HepG2 (cell line): ENCODE measurements around the gene GRIP1. TPM values are rescaled to one million over a fixed set of nuclear protein-coding genes. Genes with fewer than 3 reads are reported as not detected.

Source experiments
- ATAC-seq: fragments of 200-7000 bp; cut with Tn5 transposase; 3 replicates; pipeline ENCODE4 v1.9.1; 2020; ENCODE audit warnings: mild to moderate bottlenecking, moderate library complexity
- BruUV-seq: library from RNA; stranded (reverse); fragments of 400-500 nt; replicated peaks from 2 replicates; lab custom pipeline; 2021; lab: Mats Ljungman, UMichigan
- CTCF ChIA-PET: fragments of 300-600 bp; formaldehyde crosslinking; extraction: SDS; loops from one replicate; lab custom pipeline; 2021; ENCODE audit warnings: low total read pairs, inconsistent platforms, low intra/inter-chr PET ratio; lab: Yijun Ruan, JAX
- POLR2A ChIA-PET: fragments of 350-600 bp; sonication (Branson Sonifier 250); formaldehyde crosslinking; loops from one replicate; lab custom pipeline; 2020; ENCODE audit warnings: antibody characterized with exemption, inconsistent platforms; lab: Yijun Ruan, JAX
- DNase-seq: peaks from one replicate; pipeline ENCODE4 v3.0.0-alpha.2; 2015; ENCODE audit warnings: low spot score
- FAIRE-seq: peaks from 3 replicates; lab custom pipeline; 2011; peaks lifted over from hg19 to GRCh38; lab: Jason Lieb, UNC
- H2AFZ ChIP-seq: one replicate; pipeline ENCODE4 v1.6.1; 2011; ENCODE audit warnings: low read length, inconsistent platforms
- H3K27ac ChIP-seq: fragments of 300-600 bp; 3 replicates; pipeline ENCODE4 v1.8.0; 2011; ENCODE audit warnings: mixed run types, mild to moderate bottlenecking, mixed read lengths, low read length, inconsistent platforms; ENCODE audit not compliant: insufficient read depth; ENCODE audit errors: extremely low read length
- H3K27me3 ChIP-seq, 2 experiments: fragments of 200-600 bp in 1 of 2; 2 replicates in 1 of 2; 3 replicates in 1 of 2; pipeline versions ENCODE4 v1.6.0 to v1.8.0; 2011; ENCODE audit warnings: low read length in 2 of 2, mild to moderate bottlenecking in 2 of 2, moderate library complexity in 2 of 2, inconsistent platforms in 1 of 2; ENCODE audit not compliant: insufficient read depth in 2 of 2, control insufficient read depth in 1 of 2
- H3K36me3 ChIP-seq, 2 experiments: fragments of 200-600 bp in 1 of 2; replicated peaks in 1 of 2; 2 replicates in 1 of 2; 3 replicates in 1 of 2; pipeline versions ENCODE4 v1.5.1 to v1.8.0; 2011; ENCODE audit warnings: low read length in 2 of 2, inconsistent platforms in 1 of 2; ENCODE audit not compliant: insufficient read depth in 2 of 2, control insufficient read depth in 1 of 2
- H3K4me1 ChIP-seq: 2 replicates; pipeline ENCODE4 v1.5.1; 2012; ENCODE audit warnings: low read length, inconsistent platforms; ENCODE audit not compliant: insufficient read depth
- H3K4me2 ChIP-seq: 2 replicates; pipeline ENCODE4 v1.6.0; 2011; ENCODE audit warnings: low read depth, low read length, inconsistent platforms
- H3K4me3 ChIP-seq, 3 experiments: fragments of 200-600 bp in 1 of 3; sonication (generic), shearing (Covaris generic) in 1 of 3; replicated peaks in 1 of 3; 2 replicates each; pipeline ENCODE4 v1.5.1; 2011 to 2016; ENCODE audit warnings: low read length in 3 of 3, inconsistent platforms in 2 of 3, low read depth in 2 of 3, mild to moderate bottlenecking in 2 of 3, control low read depth in 1 of 3, mixed read lengths in 1 of 3; ENCODE audit not compliant: insufficient read depth in 1 of 3
- H3K79me2 ChIP-seq: one replicate; pipeline ENCODE4 v1.6.1; 2011; ENCODE audit warnings: low read length, inconsistent platforms; ENCODE audit not compliant: insufficient read depth
- H3K9ac ChIP-seq: 2 replicates; pipeline ENCODE4 v1.6.0; 2011; ENCODE audit warnings: mild to moderate bottlenecking, low read depth, low read length, inconsistent platforms; ENCODE audit not compliant: insufficient read depth
- H3K9me3 ChIP-seq: 2 replicates; pipeline ENCODE4 v1.5.1; 2012; ENCODE audit warnings: mild to moderate bottlenecking, low read length
- H4K20me1 ChIP-seq: 2 replicates; pipeline ENCODE4 v1.6.0; 2011; ENCODE audit warnings: inconsistent platforms, mild to moderate bottlenecking, low read length, moderate library complexity; ENCODE audit not compliant: insufficient read depth
- CBX1 ChIP-seq: IDR thresholded peaks from one replicate; pipeline ENCODE4 v1.6.1; 2016; ENCODE audit warnings: antibody characterized with exemption, low read depth
- DR1 ChIP-seq: sonication (generic); formaldehyde crosslinking; IDR thresholded peaks from 2 replicates; pipeline ENCODE4 v1.8.0; 2021; ENCODE audit warnings: mild to moderate bottlenecking, missing genetic modification reagents, inconsistent platforms
- ETV6 ChIP-seq: sonication (generic); formaldehyde crosslinking; conservative IDR thresholded peaks from 2 replicates; pipeline ENCODE4 v1.4.0; 2020; ENCODE audit warnings: missing genetic modification reagents
- HDAC1 ChIP-seq: sonication (generic); formaldehyde crosslinking; IDR thresholded peaks from 2 replicates; pipeline ENCODE4 v1.5.1; 2020; ENCODE audit warnings: mild to moderate bottlenecking, missing genetic modification reagents
- JDP2 ChIP-seq: sonication (generic); formaldehyde crosslinking; IDR thresholded peaks from 2 replicates; pipeline ENCODE4 v1.8.1; 2022; ENCODE audit warnings: missing genetic modification reagents, borderline replicate concordance
- KAT2B ChIP-seq: fragments of 150-350 bp; IDR thresholded peaks from 2 replicates; pipeline ENCODE4 v1.6.1; 2014; ENCODE audit warnings: low read depth, low read length, borderline replicate concordance
- LCORL ChIP-seq, 2 experiments: fragments of 450-650 bp in 1 of 2; sonication (generic) in 1 of 2; formaldehyde crosslinking in 1 of 2; IDR thresholded peaks; 2 replicates each; pipeline versions ENCODE4 v1.5.0 to v1.6.1; 2017 to 2020; ENCODE audit warnings: antibody characterized with exemption in 1 of 2, missing genetic modification reagents in 1 of 2
- MTA3 ChIP-seq: sonication (generic); formaldehyde crosslinking; IDR thresholded peaks from 2 replicates; pipeline ENCODE4 v1.4.0; 2020; ENCODE audit warnings: missing genetic modification reagents
- PHF21A ChIP-seq: sonication (generic); formaldehyde crosslinking; IDR thresholded peaks from 2 replicates; pipeline ENCODE4 v1.5.0; 2020; ENCODE audit warnings: mild to moderate bottlenecking, missing genetic modification reagents
- RCOR2 ChIP-seq: IDR thresholded peaks from 2 replicates; pipeline ENCODE4 v1.6.1; 2016; ENCODE audit warnings: missing biosample characterization, missing genetic modification reagents
- REL ChIP-seq: sonication (generic); formaldehyde crosslinking; conservative IDR thresholded peaks from 2 replicates; pipeline ENCODE4 v1.8.0; 2022; ENCODE audit warnings: mild to moderate bottlenecking, missing genetic modification reagents, moderate library complexity
- XRCC5 ChIP-seq: fragments of 200-400 bp; formaldehyde crosslinking; optimal IDR thresholded peaks from 2 replicates; pipeline ENCODE3; 2017; ENCODE audit warnings: mild to moderate bottlenecking, low read length
- ZNF274 ChIP-seq: sonication (generic); formaldehyde crosslinking; IDR thresholded peaks from 2 replicates; pipeline ENCODE4 v1.5.1; 2020; ENCODE audit warnings: mild to moderate bottlenecking, missing genetic modification reagents
- ZNF317 ChIP-seq: sonication (generic); formaldehyde crosslinking; IDR thresholded peaks from 2 replicates; pipeline ENCODE4 v1.5.0; 2020; ENCODE audit warnings: mild to moderate bottlenecking, missing genetic modification reagents
- ZNF564 ChIP-seq: sonication (generic); formaldehyde crosslinking; IDR thresholded peaks from 2 replicates; pipeline ENCODE4 v1.8.1; 2023; ENCODE audit warnings: mild to moderate bottlenecking, missing genetic modification reagents
- WGBS: methylation state at CpG from one replicate; pipeline ENCODE4 v1.1.6; 2017; ENCODE audit warnings: low lambda C conversion rate; 5-methylcytosine and 5-hydroxymethylcytosine counted together
- in situ Hi-C: cut with HindIII; loops from 2 replicates; pipeline ENCODE4 v1.10.0; 2017; ENCODE audit warnings: low pct_unique_long_range_greater_than_20kb; ENCODE audit not compliant: extremely low pct_ligation_motif_present
- intact Hi-C: fragments of 100-400 bp; cut with micrococcal nuclease; formaldehyde crosslinking; loops from one replicate; pipeline ENCODE4 v1.10.0; 2022; ENCODE audit not compliant: unreplicated experiment
- polyA plus RNA-seq, 8 experiments: library from polyadenylated mRNA; depleted of rRNA in 3 of 8; stranded (reverse) in 7 of 8; unstranded in 1 of 8; fragments of >200 nt; fragmentation: Illumina TruSeq in 4 of 8; extraction: Trizol in 4 of 8; gene quantifications; 2 replicates each; pipeline versions ENCODE4 v1.2.1 to v1.2.3, GENCODE V29; 2011 to 2016; ENCODE audit warnings: low read depth in 4 of 8, missing spikeins in 1 of 8, mixed read lengths in 1 of 8; ENCODE audit not compliant: insufficient read depth in 1 of 8
- total RNA-seq, 5 experiments: library from RNA; depleted of rRNA; stranded (reverse); fragments of >200 nt; fragmentation: Illumina TruSeq; extraction: Trizol; gene quantifications; 2 replicates each; pipeline ENCODE4 v1.2.3, GENCODE V29; 2016; ENCODE audit warnings: low read depth in 1 of 5
- TF ChIP-seq, protein P1 (sequence below): sonication (generic); formaldehyde crosslinking; IDR thresholded peaks from 2 replicates; pipeline ENCODE4 v1.8.0; 2022; ENCODE audit warnings: missing genetic modification reagents, mild to moderate bottlenecking, moderate library complexity, borderline replicate concordance

Gene GRIP1
- total and polyA plus RNA-seq, 2 of the 13 experiments (the other 11 are each of a cell fraction or from before 2014, with no cell fraction given): not detected

DNA sequence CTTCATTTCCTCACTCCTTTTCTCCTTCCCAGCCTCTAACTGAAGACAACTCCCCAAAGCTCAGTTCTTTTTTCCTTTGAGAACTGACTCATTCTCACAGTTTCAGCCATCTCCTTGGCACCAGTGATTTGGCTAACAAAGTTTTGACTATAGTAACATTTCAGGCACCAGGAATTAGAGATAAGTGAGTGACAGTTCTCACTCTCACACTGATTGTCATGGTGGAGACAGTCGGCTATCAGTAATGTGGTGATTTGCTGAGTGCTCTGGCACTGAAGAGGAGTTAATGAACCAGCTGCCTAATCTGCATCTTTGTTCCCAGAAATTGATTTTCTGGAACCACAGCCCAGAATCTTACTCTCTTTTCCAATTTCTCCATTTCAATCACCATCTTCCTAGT lies 347.1 kb downstream of the GRIP1 start:
- H3K27me3 ChIP-seq: no peaks in the 10 kb centered on the region
- no peak for TF ChIP-seq XRCC5
- TF ChIP-seq, protein P1, sequence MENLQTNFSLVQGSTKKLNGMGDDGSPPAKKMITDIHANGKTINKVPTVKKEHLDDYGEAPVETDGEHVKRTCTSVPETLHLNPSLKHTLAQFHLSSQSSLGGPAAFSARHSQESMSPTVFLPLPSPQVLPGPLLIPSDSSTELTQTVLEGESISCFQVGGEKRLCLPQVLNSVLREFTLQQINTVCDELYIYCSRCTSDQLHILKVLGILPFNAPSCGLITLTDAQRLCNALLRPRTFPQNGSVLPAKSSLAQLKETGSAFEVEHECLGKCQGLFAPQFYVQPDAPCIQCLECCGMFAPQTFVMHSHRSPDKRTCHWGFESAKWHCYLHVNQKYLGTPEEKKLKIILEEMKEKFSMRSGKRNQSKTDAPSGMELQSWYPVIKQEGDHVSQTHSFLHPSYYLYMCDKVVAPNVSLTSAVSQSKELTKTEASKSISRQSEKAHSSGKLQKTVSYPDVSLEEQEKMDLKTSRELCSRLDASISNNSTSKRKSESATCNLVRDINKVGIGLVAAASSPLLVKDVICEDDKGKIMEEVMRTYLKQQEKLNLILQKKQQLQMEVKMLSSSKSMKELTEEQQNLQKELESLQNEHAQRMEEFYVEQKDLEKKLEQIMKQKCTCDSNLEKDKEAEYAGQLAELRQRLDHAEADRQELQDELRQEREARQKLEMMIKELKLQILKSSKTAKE: no peak
- TF ChIP-seq ZNF274 (CRISPR knock-in tag): no peak
- TF ChIP-seq KAT2B: no peak
- TF ChIP-seq REL (CRISPR knock-in tag): no peak
- TF ChIP-seq, all 625 proteins: peak for 0
- Histone ChIP-seq H3K4me1 (no peaks in the 10 kb centered on the region), H3K9me3 (no peaks in the 10 kb centered on the region), H4K20me1 (no peaks in the 10 kb centered on the region), H3K27ac (no peak overlapping the region), H3K4me3 (no peak overlapping the region), H3K9ac (no peak overlapping the region), H2AFZ (no peak overlapping the region), H3K4me2 (no peak overlapping the region), H3K79me2 (no peaks in the 10 kb centered on the region), H3K36me3 (peaks cover 0 to 2% of the 10 kb centered on the region in 2 experiments; a peak in 1 of 5 replicates)
- ChIA-PET CTCF (no interaction called here), POLR2A (no interaction called here)
- no peak for ATAC-seq
- no peak for DNase-seq
- intact Hi-C loops: no loop called here
- FAIRE-seq: no peak
- in situ Hi-C loops: no loop called here
- 100% methylated on average over 1 of the region's 1 CpG for WGBS
- BruUV-seq: no TSS peak

DNA sequence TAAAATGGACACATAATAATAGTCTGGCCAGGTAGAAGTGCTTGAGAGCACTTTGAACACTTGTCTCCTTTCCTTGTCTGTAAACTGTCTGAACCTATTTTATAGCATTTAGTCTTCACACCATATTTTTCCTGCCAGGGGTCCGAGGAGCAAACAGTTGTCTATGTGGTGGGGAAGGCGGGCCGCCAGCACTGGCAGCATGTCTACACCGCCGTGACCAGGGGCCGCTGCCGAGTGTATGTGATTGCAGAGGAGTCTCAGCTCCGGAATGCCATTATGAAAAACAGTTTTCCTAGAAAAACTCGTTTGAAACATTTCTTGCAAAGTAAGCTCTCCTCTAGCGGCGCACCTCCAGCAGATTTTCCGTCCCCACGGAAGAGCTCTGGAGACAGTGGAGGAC lies 347.9 kb downstream of the GRIP1 start:
- peaks cover 0 to 2% of the 10 kb centered on the region in 2 experiments; a peak in 1 of 5 replicates for H3K36me3 ChIP-seq
- WGBS: 90% methylated on average over 13 of the region's 13 CpGs
- H3K4me3 ChIP-seq: no peak overlapping the region
- H4K20me1 ChIP-seq: no peaks in the 10 kb centered on the region
- no TSS peak for BruUV-seq
- H3K27ac ChIP-seq: no peak overlapping the region
- no peak overlapping the region for H3K4me2 ChIP-seq
- CTCF ChIA-PET: no interaction called here
- in situ Hi-C loops: no loop called here
- FAIRE-seq: no peak
- no peaks in the 10 kb centered on the region for H3K4me1 ChIP-seq
- no peaks in the 10 kb centered on the region for H3K27me3 ChIP-seq
- H3K9ac ChIP-seq: no peak overlapping the region
- POLR2A ChIA-PET: no interaction called here
- no peaks in the 10 kb centered on the region for H3K9me3 ChIP-seq
- DNase-seq: no peak
- no peak overlapping the region for H2AFZ ChIP-seq
- no peak for ATAC-seq
- intact Hi-C loops: no loop called here
- H3K79me2 ChIP-seq: no peaks in the 10 kb centered on the region
- TF ChIP-seq, protein P1: no peak
- TF ChIP-seq XRCC5 (no peak), ETV6 (CRISPR knock-in tag) (no peak), MTA3 (no peak), PHF21A (CRISPR knock-in tag) (no peak), DR1 (no peak), ZNF317 (CRISPR knock-in tag) (no peak), CBX1 (no peak), JDP2 (no peak), LCORL (IDR thresholded peaks at IDR 0.05) (no peak), LCORL (CRISPR knock-in tag; IDR thresholded peaks at IDR 0.05) (no peak), ZNF564 (no peak), RCOR2 (CRISPR knock-in tag) (no peak), HDAC1 (CRISPR knock-in tag) (no peak)
